Left lung (tissue), 10 donors: ENCODE measurements around the gene FOXP2. TPM values are rescaled to one million over a fixed set of nuclear protein-coding genes. Genes with fewer than 3 reads are reported as not detected.
"Not testable (repeated sequence)": the region's sequence is repeated elsewhere in the genome, so short reads cannot be mapped to it uniquely, and the experiment has no call there.

Experiments
- ATAC-seq: fragments of 200-7000 bp; cut with Tn5 transposase; one replicate; pipeline ENCODE4 v1.9.1; 2020; ENCODE audit warnings: moderate library complexity
- DNase-seq, 4 donors: peaks; one replicate each; pipeline ENCODE4 v3.0.0-alpha.2; 2013 to 2020
- H3K27ac ChIP-seq, 2 donors: fragments of 200-600 bp; sonication (generic) in 1 of 2; one replicate each; pipeline versions ENCODE4 v1.5.0 to v1.8.0; 2020 to 2021
- H3K27me3 ChIP-seq, 2 donors: fragments of 200-600 bp; sonication (generic) in 1 of 2; one replicate each; pipeline versions ENCODE4 v1.5.0 to v1.8.0; 2020 to 2021
- H3K36me3 ChIP-seq, 2 donors: fragments of 200-600 bp; sonication (generic) in 1 of 2; one replicate each; pipeline versions ENCODE4 v1.5.0 to v1.8.0; 2020 to 2021
- H3K4me1 ChIP-seq, 2 donors: fragments of 200-600 bp; one replicate each; pipeline ENCODE4 v1.8.0; 2021
- H3K4me3 ChIP-seq, 2 donors: fragments of 200-600 bp; sonication (generic) in 1 of 2; one replicate each; pipeline versions ENCODE4 v1.5.0 to v1.8.0; 2020 to 2021; ENCODE audit warnings: mild to moderate bottlenecking in 1 of 2
- H3K9me3 ChIP-seq, 2 donors: fragments of 200-600 bp; sonication (generic) in 1 of 2; one replicate each; pipeline versions ENCODE4 v1.5.0 to v1.8.0; 2020 to 2021
- intact Hi-C, 2 donors: fragments of 100-400 bp; cut with DNase I; formaldehyde crosslinking; loops; one replicate each; pipeline versions ENCODE4 v1.11.2 to v1.14.2; 2022
- polyA plus RNA-seq, 6 donors: library from polyadenylated mRNA; unstranded; fragments of 120-200 nt; gene quantifications; one replicate each; pipeline ENCODE4 v1.2.1, GENCODE V29; 2013; ENCODE audit not compliant: insufficient read length in 6 of 6
- total RNA-seq, 2 donors: library from RNA; stranded (reverse); fragmentation: NEBNext Ultra II Directional; extraction: Animal tissue kit (Norgen Biotek cat#: 25700); gene quantifications; one replicate each; pipeline ENCODE4 v1.2.1, GENCODE V29; 2021
- TF ChIP-seq, protein P1 (sequence below), 2 donors: fragments of 200-600 bp; sonication (generic) in 1 of 2; IDR thresholded peaks; one replicate each; pipeline versions ENCODE4 v1.5.0 to v1.8.0; 2021; ENCODE audit warnings: antibody characterized with exemption in 2 of 2
- donor health status: DM: no; HTN: yes; CAD: no.
- donor health status: DM: no; HTN: no; CAD: no.

The FOXP2 gene
- total and polyA plus RNA-seq, 8 donors: 5.9 to 86.8 (median 50.3) TPM

- TF ChIP-seq, protein P1, sequence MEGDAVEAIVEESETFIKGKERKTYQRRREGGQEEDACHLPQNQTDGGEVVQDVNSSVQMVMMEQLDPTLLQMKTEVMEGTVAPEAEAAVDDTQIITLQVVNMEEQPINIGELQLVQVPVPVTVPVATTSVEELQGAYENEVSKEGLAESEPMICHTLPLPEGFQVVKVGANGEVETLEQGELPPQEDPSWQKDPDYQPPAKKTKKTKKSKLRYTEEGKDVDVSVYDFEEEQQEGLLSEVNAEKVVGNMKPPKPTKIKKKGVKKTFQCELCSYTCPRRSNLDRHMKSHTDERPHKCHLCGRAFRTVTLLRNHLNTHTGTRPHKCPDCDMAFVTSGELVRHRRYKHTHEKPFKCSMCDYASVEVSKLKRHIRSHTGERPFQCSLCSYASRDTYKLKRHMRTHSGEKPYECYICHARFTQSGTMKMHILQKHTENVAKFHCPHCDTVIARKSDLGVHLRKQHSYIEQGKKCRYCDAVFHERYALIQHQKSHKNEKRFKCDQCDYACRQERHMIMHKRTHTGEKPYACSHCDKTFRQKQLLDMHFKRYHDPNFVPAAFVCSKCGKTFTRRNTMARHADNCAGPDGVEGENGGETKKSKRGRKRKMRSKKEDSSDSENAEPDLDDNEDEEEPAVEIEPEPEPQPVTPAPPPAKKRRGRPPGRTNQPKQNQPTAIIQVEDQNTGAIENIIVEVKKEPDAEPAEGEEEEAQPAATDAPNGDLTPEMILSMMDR (IDR thresholded peaks at IDR 0.05): no peak
- Histone ChIP-seq H3K9me3 (peaks cover 0 to 2% of the 10 kb centered on the region in 2 donors), H3K4me1 (no peaks in the 10 kb centered on the region), H3K4me3 (no peak overlapping the region), H3K27ac (no peak overlapping the region), H3K36me3 (no peaks in the 10 kb centered on the region), H3K27me3 (no peaks in the 10 kb centered on the region)
- no peak for ATAC-seq
- intact Hi-C loops: no loop called here
- DNase-seq: no peak
Observed at GRCh38 chr7:114478384-114478783, 63.8 kb downstream of the FOXP2 start.

- ATAC-seq: peak; percentile 48
- Histone ChIP-seq H3K4me3 (no peak overlapping the region), H3K36me3 (no peaks in the 10 kb centered on the region), H3K27me3 (no peaks in the 10 kb centered on the region), H3K9me3 (peaks cover 0 to 5% of the 10 kb centered on the region in 2 donors), H3K27ac (no peak overlapping the region), H3K4me1 (no peaks in the 10 kb centered on the region)
- intact Hi-C loops: no loop called here
- DNase-seq: peak in 1 of 4 donors; percentile 26
- TF ChIP-seq, protein P1 (IDR thresholded peaks at IDR 0.05): no peak
Observed at GRCh38 chr7:114481999-114482398, 67.4 kb downstream of the FOXP2 start.

DNA sequence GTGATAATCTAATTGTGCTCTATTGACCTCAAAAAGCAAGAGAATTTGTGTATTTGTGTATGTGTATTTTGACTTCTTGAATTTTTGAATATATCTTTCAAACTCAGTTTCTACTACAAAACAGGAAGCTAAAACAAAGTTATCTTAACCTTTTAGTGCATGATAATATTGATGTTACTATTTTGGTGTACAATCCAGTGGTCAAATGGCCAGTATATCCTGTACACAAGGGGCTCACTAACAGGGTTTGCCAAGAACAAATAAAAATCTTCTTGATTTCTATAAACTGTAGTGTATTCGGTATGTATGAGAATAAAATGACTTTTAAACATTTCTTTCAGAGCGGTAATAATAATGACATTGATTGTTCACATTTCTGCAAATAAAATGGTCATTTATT is 69.6 kb downstream of the FOXP2 start:
- Histone ChIP-seq H3K4me3 (no peak overlapping the region), H3K9me3 (peaks cover 0 to 15% of the 10 kb centered on the region in 2 donors), H3K27me3 (no peaks in the 10 kb centered on the region), H3K36me3 (no peaks in the 10 kb centered on the region), H3K27ac (no peak overlapping the region), H3K4me1 (no peaks in the 10 kb centered on the region)
- TF ChIP-seq, protein P1 (IDR thresholded peaks at IDR 0.05): no peak
- ATAC-seq (no peak), DNase-seq (no peak)
- intact Hi-C loops: no loop called here

DNA sequence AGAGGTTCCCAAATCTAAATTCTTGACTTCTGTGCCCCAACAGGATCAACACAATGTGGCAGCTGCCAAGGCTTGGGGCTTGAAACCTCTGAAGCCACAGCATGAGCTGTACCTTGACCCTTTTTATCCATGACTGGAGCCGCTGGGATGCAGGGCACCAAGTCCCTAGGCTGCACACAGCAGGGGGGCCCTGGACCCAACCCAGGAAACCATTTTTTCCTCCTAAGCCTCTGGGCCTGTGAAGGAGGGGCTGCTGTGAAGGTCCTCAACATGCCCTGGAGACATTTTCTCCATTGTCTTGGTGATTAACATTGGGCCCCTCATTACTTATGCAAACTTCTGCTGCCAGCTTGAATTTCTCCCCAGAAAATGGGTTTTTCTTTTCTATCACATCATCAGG is 72.6 kb downstream of the FOXP2 start:
- peak in 1 of 4 donors; percentile 8 for DNase-seq
- intact Hi-C loops: no loop called here
- H3K27me3 ChIP-seq: no peaks in the 10 kb centered on the region

DNA sequence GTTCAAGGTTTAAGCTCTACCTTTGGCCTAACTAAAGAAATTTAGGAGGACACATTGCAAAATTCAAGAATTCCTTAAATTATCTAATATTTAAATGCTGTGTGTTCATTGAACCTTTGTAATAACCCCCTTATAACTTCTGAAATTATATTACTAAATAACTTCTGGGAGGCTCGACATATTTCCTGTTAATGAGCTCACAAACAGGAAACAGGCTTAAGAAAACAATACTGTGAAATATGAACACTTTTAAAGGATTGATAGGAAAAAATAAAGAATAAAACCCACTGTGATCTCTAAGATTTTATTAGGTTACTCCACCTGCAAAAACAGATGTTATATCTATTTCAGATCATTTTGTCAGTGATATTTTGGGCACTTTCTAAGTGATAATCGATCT is 74.1 kb downstream of the FOXP2 start:
- no peaks in the 10 kb centered on the region for H3K36me3 ChIP-seq
- intact Hi-C loops: no loop called here

More for the DNA sequence above, 72.6 kb downstream of the FOXP2 start:
- Histone ChIP-seq H3K4me3 (no peak overlapping the region), H3K27ac (no peak overlapping the region), H3K9me3 (peaks cover 0 to 15% of the 10 kb centered on the region in 2 donors), H3K4me1 (no peaks in the 10 kb centered on the region), H3K36me3 (no peaks in the 10 kb centered on the region)
- TF ChIP-seq, protein P1 (IDR thresholded peaks at IDR 0.05): no peak
- no peak for ATAC-seq

DNA sequence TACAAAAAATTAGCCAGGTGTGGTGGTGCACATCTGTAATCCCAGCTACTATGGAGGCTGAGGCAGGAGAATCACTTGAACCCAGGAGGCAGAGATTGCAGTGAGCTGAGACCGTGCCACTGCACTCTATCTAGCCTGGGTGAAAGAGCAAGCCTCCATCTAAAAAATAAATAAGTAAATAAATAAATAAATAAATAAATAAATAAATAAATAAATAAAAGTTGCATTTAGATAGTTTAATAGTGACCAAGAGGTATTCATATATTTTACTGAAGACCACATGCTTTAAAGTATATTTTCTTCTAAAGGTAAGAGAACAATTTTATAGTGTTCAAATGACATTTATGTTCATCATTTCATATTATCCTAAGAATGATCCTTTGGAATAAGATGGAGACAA is 82.9 kb downstream of the FOXP2 start:
- H3K36me3 ChIP-seq, H3K4me1 ChIP-seq, H3K9me3 ChIP-seq, H3K4me3 ChIP-seq, H3K27me3 ChIP-seq, DNase-seq, ATAC-seq, intact Hi-C loops, H3K27ac ChIP-seq: not testable (repeated sequence)

More for the DNA sequence above, 74.1 kb downstream of the FOXP2 start:
- Histone ChIP-seq H3K27ac (no peak overlapping the region), H3K27me3 (no peaks in the 10 kb centered on the region), H3K4me3 (no peak overlapping the region), H3K9me3 (peaks cover 0 to 15% of the 10 kb centered on the region in 2 donors), H3K4me1 (no peaks in the 10 kb centered on the region)
- ATAC-seq: no peak
- no peak for DNase-seq
- TF ChIP-seq, protein P1 (IDR thresholded peaks at IDR 0.05): no peak
